ENCODE results near the gene USP11. TPM values are rescaled to one million over a fixed set of nuclear protein-coding genes. Genes with fewer than 3 reads are reported as not detected.

The USP11 gene
- total RNA-seq, 1 experiment from 2014 or later, result 153 TPM

GRCh38 chrX:47278691-47279090 is 45.9 kb downstream of the USP11 start:
- no peak overlapping the region for H2BK12ac ChIP-seq (ENCODE audit: insufficient read length, low read depth, low read length)
- H2AFZ ChIP-seq (ENCODE audit: low read length), result no peak overlapping the region
- no peak overlapping the region for H2BK15ac ChIP-seq (ENCODE audit: low read depth, low read length)
- no peak overlapping the region for H4K8ac ChIP-seq (replicated peaks; ENCODE audit: insufficient read length, low read depth, low read length)
- no peaks in the 10 kb centered on the region for H4K20me1 ChIP-seq (ENCODE audit: control insufficient read depth, insufficient read depth, insufficient read length)
- Mint-ChIP-seq H3K4me1 (no peaks in the 10 kb centered on the region), H3K4me3 (no peak overlapping the region), H3K9me3 (peaks cover 42 to 62% of the 10 kb centered on the region in 2 experiments), H3K27me3 (ENCODE audit: low read depth) (peaks cover 1% of the 10 kb centered on the region; the same call in 1 of the 2 replicates), H3K27ac (no peak overlapping the region), H3K36me3 (ENCODE audit: insufficient read depth in 1 of 3, low read depth in 3 of 3) (no peaks in the 10 kb centered on the region; a peak in 1 of 7 replicates)
- H3K4me1 ChIP-seq (ENCODE audit: insufficient read depth, low read length), result no peaks in the 10 kb centered on the region
- no peak overlapping the region for H3K18ac ChIP-seq (ENCODE audit: insufficient read length, low read depth, low read length)
- H2BK120ac ChIP-seq (ENCODE audit: low read depth, low read length, poor library complexity, severe bottlenecking), result no peak overlapping the region
- H3K23ac ChIP-seq (ENCODE audit: insufficient read length, low read depth, low read length), result no peak overlapping the region
- no peaks in the 10 kb centered on the region for H3K23me2 ChIP-seq (ENCODE audit: insufficient read length, low read depth, low read length, poor library complexity, severe bottlenecking)
- no peak overlapping the region for H4K91ac ChIP-seq (ENCODE audit: insufficient read length, low read depth, low read length)
- no peak overlapping the region for H3K4me2 ChIP-seq (ENCODE audit: insufficient read depth, insufficient read length, low read length)
- no peak for DNase-seq
- no peaks in the 10 kb centered on the region for H3K9me3 ChIP-seq (ENCODE audit: control insufficient read depth, low read depth, low read length)
- no peak overlapping the region for H3K14ac ChIP-seq (ENCODE audit: insufficient read depth, low read length)
- H2BK5ac ChIP-seq (ENCODE audit: insufficient read length, low read length), result no peak overlapping the region
- H3K27me3 ChIP-seq (ENCODE audit: insufficient read depth, low read length), result no peaks in the 10 kb centered on the region
- no peak overlapping the region for H3K9ac ChIP-seq (ENCODE audit: extremely low read depth, insufficient read length, low read length)
- no peak overlapping the region for H4K5ac ChIP-seq (ENCODE audit: insufficient read length, low read depth, low read length)
- H3K79me1 ChIP-seq (ENCODE audit: insufficient read depth, low read depth, low read length, poor library complexity, severe bottlenecking), result no peaks in the 10 kb centered on the region
- H3K27ac ChIP-seq (ENCODE audit: insufficient read length, low read depth, low read length), result no peak overlapping the region
- no peak overlapping the region for H3K56ac ChIP-seq (ENCODE audit: insufficient read length, low read depth, low read length)
- H3K4ac ChIP-seq (ENCODE audit: low read depth, low read length), result no peak overlapping the region
- WGBS (ENCODE audit: extremely low coverage, insufficient read length, low lambda C conversion rate), result no CpG with 5 or more reads among the region's 2 CpGs
- no peaks in the 10 kb centered on the region for H3K79me2 ChIP-seq (ENCODE audit: insufficient read depth, low read length)
- no peak for TF ChIP-seq CTCF (conservative IDR thresholded peaks at IDR 0.05)
- H3T11ph ChIP-seq (ENCODE audit: low read length), result no peak overlapping the region
- no peak overlapping the region for H2BK20ac ChIP-seq (ENCODE audit: low read depth, low read length, poor library complexity, severe bottlenecking)
- no peak overlapping the region for H2AK5ac ChIP-seq (ENCODE audit: insufficient read length, low read length)
